22Rv1 (cell line): ENCODE measurements around the gene CUTA.

Experiments used
- CTCF ChIP-seq: fragments of 450-650 bp; IDR thresholded peaks from 2 replicates; pipeline ENCODE4 v1.5.1; 2017; ENCODE audit warnings: mild to moderate bottlenecking
- ZFX ChIP-seq: fragments of 450-650 bp; IDR thresholded peaks from 2 replicates; pipeline ENCODE4 v1.6.1; 2017; ENCODE audit warnings: antibody characterized with exemption, borderline replicate concordance

GRCh38 chr6:33438978-33439594 is 21.2 kb upstream of the CUTA start:
- no peak for TF ChIP-seq CTCF
- no peak for TF ChIP-seq ZFX
